CD4-positive, alpha-beta memory T cell (primary cell): ENCODE data around the gene PLPP4. TPM values are rescaled to one million over a fixed set of nuclear protein-coding genes. Genes with fewer than 3 reads are reported as not detected.

Experiments used
- CTCF ChIA-PET: fragments of 350-600 bp; sonication (Branson Sonifier 250); formaldehyde crosslinking; loops from one replicate; lab custom pipeline; 2021; ENCODE audit warnings: inconsistent platforms; ENCODE audit not compliant: partially characterized antibody; lab: Charles Lee
- POLR2A ChIA-PET: fragments of 350-600 bp; sonication (Branson Sonifier 250); formaldehyde crosslinking; loops from one replicate; lab custom pipeline; 2021; ENCODE audit not compliant: partially characterized antibody; lab: Charles Lee
- DNase-seq, 5 donors: peaks; one replicate each; pipeline versions ENCODE4 v3.0.0 to v3.0.0-alpha.2; 2020 to 2022; ENCODE audit warnings: mixed read lengths in 1 of 5
- H3K27ac ChIP-seq: one replicate; pipeline ENCODE4 v1.7.0; 2013; ENCODE audit warnings: low read depth, low read length
- H3K27me3 ChIP-seq: 2 replicates; pipeline ENCODE4 v1.7.0; 2013; ENCODE audit warnings: mild to moderate bottlenecking, low read length, moderate library complexity; ENCODE audit not compliant: insufficient read depth
- H3K36me3 ChIP-seq: 2 replicates; pipeline ENCODE4 v1.7.0; 2013; ENCODE audit warnings: mild to moderate bottlenecking, low read length, moderate library complexity; ENCODE audit not compliant: insufficient read depth
- H3K4me1 ChIP-seq: 2 replicates; pipeline ENCODE4 v1.7.0; 2013; ENCODE audit warnings: mild to moderate bottlenecking, low read length, moderate library complexity; ENCODE audit not compliant: insufficient read depth
- H3K4me3 ChIP-seq, 2 donors: one replicate each; pipeline ENCODE4 v1.7.0; 2013; ENCODE audit warnings: low read length in 2 of 2, mild to moderate bottlenecking in 1 of 2
- H3K9me3 ChIP-seq, 2 donors: one replicate each; pipeline ENCODE4 v1.7.0; 2013; ENCODE audit warnings: low read length in 2 of 2, control low read depth in 1 of 2; ENCODE audit not compliant: control insufficient read depth in 1 of 2
- H3K27ac Mint-ChIP-seq, 7 donors: one replicate each; pipeline ENCODE4 v1.8.0; 2020 to 2021; ENCODE audit warnings: mixed read lengths in 7 of 7, mild to moderate bottlenecking in 6 of 7, inconsistent platforms in 3 of 7, moderate library complexity in 3 of 7
- H3K27me3 Mint-ChIP-seq, 2 donors: one replicate each; pipeline ENCODE4 v1.8.0; 2020 to 2021; ENCODE audit warnings: mixed read lengths in 2 of 2
- H3K36me3 Mint-ChIP-seq, 2 donors: one replicate each; pipeline ENCODE4 v1.8.0; 2020 to 2021; ENCODE audit warnings: mixed read lengths in 2 of 2, inconsistent platforms in 1 of 2, mild to moderate bottlenecking in 1 of 2
- H3K4me1 Mint-ChIP-seq, 4 donors: one replicate each; pipeline ENCODE4 v1.8.0; 2020 to 2021; ENCODE audit warnings: mixed read lengths in 4 of 4, mild to moderate bottlenecking in 1 of 4
- H3K4me3 Mint-ChIP-seq, 8 donors: one replicate each; pipeline ENCODE4 v1.8.0; 2020 to 2021; ENCODE audit warnings: mixed read lengths in 8 of 8, mild to moderate bottlenecking in 7 of 8, moderate library complexity in 6 of 8, inconsistent platforms in 3 of 8
- H3K9me3 Mint-ChIP-seq, 8 donors: one replicate each; pipeline ENCODE4 v1.8.0; 2020 to 2021; ENCODE audit warnings: mixed read lengths in 8 of 8, mild to moderate bottlenecking in 5 of 8, inconsistent platforms in 3 of 8, moderate library complexity in 1 of 8
- intact Hi-C: fragments of 100-400 bp; cut with micrococcal nuclease; formaldehyde crosslinking; loops from one replicate; pipeline ENCODE4 v1.15.1; 2023
- polyA plus RNA-seq, 2 donors: library from polyadenylated mRNA; unstranded; fragments of 300-500 nt; fragmentation: Illumina TruSeq; gene quantifications; one replicate each; pipeline ENCODE4 v1.2.3, GENCODE V29; 2021
- total RNA-seq, 2 experiments: library from RNA; stranded (reverse); gene quantifications; one replicate each; pipeline ENCODE4 v1.2.3, GENCODE V29; 2021

Gene PLPP4
- total and polyA plus RNA-seq, 4 experiments from 2014 or later, result not detected

DNA sequence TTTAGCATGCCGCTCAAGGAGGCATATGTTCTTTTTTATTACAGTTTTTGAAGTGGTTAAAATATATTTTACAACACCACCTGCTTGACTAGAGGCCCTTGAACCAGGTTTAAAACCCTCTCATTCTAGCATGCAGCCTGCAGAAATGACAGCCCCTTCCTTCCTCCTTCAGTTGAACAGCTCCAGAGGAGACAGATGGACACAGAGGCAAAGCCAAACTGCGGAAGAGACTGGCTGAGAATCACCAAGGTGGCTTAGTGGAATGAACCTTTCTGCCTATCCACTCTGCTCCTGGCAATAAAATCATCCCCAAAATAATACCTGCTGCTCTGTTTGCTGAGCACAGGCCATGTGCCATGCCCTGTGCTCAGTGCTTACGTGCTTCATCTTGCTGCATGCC, 23.9 kb upstream of the PLPP4 start:
- intact Hi-C loops, result no loop called here
- Mint-ChIP-seq H3K9me3 (peaks cover 0 to 8% (median 0%) of the 10 kb centered on the region in 8 donors), H3K27ac (no peak overlapping the region), H3K36me3 (no peaks in the 10 kb centered on the region), H3K4me1 (no peaks in the 10 kb centered on the region), H3K4me3 (no peak overlapping the region), H3K27me3 (peaks cover 9 to 10% of the 10 kb centered on the region in 2 donors)
- H3K27me3 ChIP-seq, result no peaks in the 10 kb centered on the region
- no peak overlapping the region for H3K4me3 ChIP-seq
- no peak overlapping the region for H3K27ac ChIP-seq
- DNase-seq, result no peak
- H3K36me3 ChIP-seq, result no peaks in the 10 kb centered on the region
- H3K4me1 ChIP-seq, result no peaks in the 10 kb centered on the region
- H3K9me3 ChIP-seq, result no peaks in the 10 kb centered on the region
- ChIA-PET CTCF (interaction anchor here (1.3 kb wide), 1 partner anchor 10 kb away, joined by 7 read pairs; no protein-coding TSS in a partner anchor), POLR2A (no interaction called here)

DNA sequence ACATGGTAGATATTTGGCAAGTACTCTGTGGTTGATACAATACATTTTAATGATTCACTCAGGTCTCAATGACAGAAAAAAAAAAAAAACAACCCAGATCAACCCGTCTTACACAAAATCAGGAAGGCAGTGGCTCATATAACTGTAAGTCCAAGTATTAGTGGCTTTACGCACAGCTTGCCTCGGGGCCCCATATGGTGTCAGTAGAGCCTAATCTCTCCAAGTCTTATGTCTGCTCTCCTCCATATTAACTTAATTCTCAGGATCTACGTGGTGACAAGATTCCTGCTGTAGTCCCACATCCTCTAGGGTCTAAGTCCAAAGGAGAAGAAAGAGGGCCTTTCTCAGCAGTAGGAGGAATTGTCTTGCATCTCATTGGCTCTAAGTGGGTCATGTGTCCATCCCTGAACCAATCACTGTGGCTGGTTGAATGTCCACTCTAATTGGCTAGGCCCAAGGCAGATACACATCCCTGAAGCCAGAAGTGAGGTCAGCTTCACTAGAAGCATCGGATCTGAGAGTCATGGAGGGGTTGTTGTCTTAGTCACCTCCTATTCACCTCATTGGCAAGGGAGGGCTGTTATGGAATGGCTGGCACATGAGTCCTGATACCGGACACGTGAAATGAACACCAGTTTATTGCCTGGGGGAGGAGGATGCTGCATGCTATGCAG, 20.5 kb upstream of the PLPP4 start:
- Histone ChIP-seq H3K4me3 (no peak overlapping the region), H3K27me3 (no peaks in the 10 kb centered on the region), H3K36me3 (no peaks in the 10 kb centered on the region), H3K27ac (no peak overlapping the region), H3K9me3 (no peaks in the 10 kb centered on the region), H3K4me1 (no peaks in the 10 kb centered on the region)
- DNase-seq, result no peak
- CTCF ChIA-PET, result no interaction called here
- H3K4me3 Mint-ChIP-seq, result no peak overlapping the region
- H3K9me3 Mint-ChIP-seq, result peaks cover 0 to 8% (median 0%) of the 10 kb centered on the region in 8 donors
- intact Hi-C loops, result no loop called here
- no peaks in the 10 kb centered on the region for H3K4me1 Mint-ChIP-seq
- H3K27me3 Mint-ChIP-seq, result peaks cover 3 to 5% of the 10 kb centered on the region in 2 donors
- no peak overlapping the region for H3K27ac Mint-ChIP-seq
- POLR2A ChIA-PET, result no interaction called here
- no peaks in the 10 kb centered on the region for H3K36me3 Mint-ChIP-seq

DNA sequence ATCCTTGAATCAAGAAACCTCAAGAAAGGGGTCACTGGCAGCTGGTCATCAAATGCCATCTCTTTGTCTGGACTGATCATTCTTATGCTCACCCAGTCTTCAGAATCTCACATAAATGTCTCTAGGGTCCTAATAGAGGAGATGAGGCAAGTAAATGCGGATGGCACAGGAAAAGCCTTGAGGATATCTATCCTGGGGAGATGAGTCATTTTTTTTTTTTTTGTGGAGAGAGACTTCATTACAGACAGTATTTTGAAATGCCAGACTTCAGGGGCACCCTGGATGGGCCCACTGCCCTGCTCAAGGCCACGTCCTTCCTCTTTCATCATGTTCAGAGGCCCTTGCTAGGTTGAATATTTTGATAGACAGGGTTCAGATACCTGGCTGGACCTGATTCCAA, 19.5 kb upstream of the PLPP4 start:
- Histone ChIP-seq H3K4me3 (no peak overlapping the region), H3K9me3 (no peaks in the 10 kb centered on the region), H3K27me3 (no peaks in the 10 kb centered on the region), H3K4me1 (no peaks in the 10 kb centered on the region), H3K27ac (no peak overlapping the region), H3K36me3 (no peaks in the 10 kb centered on the region)
- H3K4me3 Mint-ChIP-seq, result no peak overlapping the region
- DNase-seq, result no peak
- H3K36me3 Mint-ChIP-seq, result no peaks in the 10 kb centered on the region
- H3K4me1 Mint-ChIP-seq, result no peaks in the 10 kb centered on the region
- H3K27me3 Mint-ChIP-seq, result peaks cover 1 to 2% of the 10 kb centered on the region in 2 donors
- no peak overlapping the region for H3K27ac Mint-ChIP-seq
- ChIA-PET CTCF (interaction anchor here (1.7 kb wide), 1 partner anchor 14 kb away, joined by 4 read pairs; no protein-coding TSS in a partner anchor), POLR2A (no interaction called here)
- intact Hi-C loops, result no loop called here
- peaks cover 0 to 5% (median 0%) of the 10 kb centered on the region in 8 donors for H3K9me3 Mint-ChIP-seq

DNA sequence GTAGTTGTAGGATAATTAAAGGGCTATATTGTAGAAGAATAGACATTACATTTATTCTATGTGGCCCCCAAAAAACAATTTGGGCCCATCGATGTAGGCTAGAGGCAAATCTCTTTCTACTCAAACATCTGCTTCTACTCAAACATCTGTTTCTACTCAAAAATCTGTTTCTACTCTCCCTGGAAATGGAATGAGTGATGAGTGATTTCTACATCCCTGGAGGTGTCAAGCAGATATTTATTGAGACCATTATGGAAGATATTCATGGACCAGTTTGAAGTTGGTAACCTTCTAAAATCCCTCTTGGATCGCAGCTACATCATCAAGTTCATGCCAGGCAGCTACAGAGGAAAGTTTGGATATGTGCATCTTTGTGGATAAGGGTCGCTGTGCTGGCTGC, 5.1 kb upstream of the PLPP4 start:
- Histone ChIP-seq H3K4me3 (no peak overlapping the region), H3K4me1 (no peaks in the 10 kb centered on the region), H3K27me3 (peaks cover 3% of the 10 kb centered on the region), H3K9me3 (no peaks in the 10 kb centered on the region), H3K27ac (no peak overlapping the region), H3K36me3 (no peaks in the 10 kb centered on the region)
- Mint-ChIP-seq H3K9me3 (peaks cover 0 to 6% (median under 1%) of the 10 kb centered on the region in 8 donors), H3K4me3 (no peak overlapping the region), H3K4me1 (peaks cover 0 to 2% (median 0%) of the 10 kb centered on the region in 4 donors), H3K27me3 (peaks cover 6 to 13% of the 10 kb centered on the region in 2 donors), H3K27ac (no peak overlapping the region), H3K36me3 (no peaks in the 10 kb centered on the region)
- CTCF ChIA-PET, result no interaction called here
- intact Hi-C loops, result no loop called here
- no peak for DNase-seq
- POLR2A ChIA-PET, result no interaction called here

DNA sequence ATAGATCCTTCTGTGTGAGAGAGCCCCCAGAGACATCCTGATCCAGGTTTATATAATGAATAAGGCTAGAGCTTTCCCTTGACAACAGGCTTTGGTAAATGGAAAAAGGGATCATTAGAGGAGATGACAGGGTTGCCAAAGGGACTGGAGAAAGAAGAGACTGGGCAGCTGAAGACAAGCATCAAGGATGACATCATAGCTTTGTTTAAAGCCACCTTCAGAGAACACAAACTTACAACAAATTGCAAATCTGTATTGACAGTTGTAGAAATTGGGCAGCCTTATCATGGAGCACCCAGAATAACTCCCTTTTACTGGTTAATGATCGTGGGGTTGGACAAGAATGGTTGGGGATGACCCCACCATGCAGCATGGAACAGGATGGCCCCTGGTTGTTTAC, 3.7 kb upstream of the PLPP4 start:
- no peak overlapping the region for H3K4me3 Mint-ChIP-seq

DNA sequence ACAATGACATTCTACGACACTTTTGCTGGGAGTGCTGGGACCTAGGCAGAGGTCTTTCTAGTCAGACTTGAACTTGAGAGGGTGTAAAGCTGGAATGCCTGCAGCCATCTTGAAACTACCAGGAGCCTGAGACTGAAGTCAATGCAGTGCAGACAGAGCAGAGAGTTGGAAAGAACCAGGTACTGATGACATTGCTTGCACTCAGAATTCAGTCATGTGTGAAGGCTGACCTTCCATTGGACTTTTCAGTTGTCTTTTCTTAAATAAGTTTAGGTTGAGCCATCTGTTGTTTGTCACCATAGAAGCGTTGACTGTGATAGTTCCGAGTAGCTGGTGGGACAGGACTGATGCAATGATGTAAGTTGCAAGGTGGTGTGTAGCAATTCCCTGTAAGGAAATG, 3.1 kb upstream of the PLPP4 start:
- Mint-ChIP-seq H3K9me3 (peaks cover 0 to 8% (median 3%) of the 10 kb centered on the region in 8 donors), H3K4me1 (peaks cover 0 to 3% (median under 1%) of the 10 kb centered on the region in 4 donors), H3K27ac (no peak overlapping the region), H3K36me3 (no peaks in the 10 kb centered on the region), H3K27me3 (peaks cover 12 to 23% of the 10 kb centered on the region in 2 donors), H3K4me3 (no peak overlapping the region)
- no peak for DNase-seq
- no peak overlapping the region for H3K4me3 ChIP-seq
- ChIA-PET CTCF (no interaction called here), POLR2A (no interaction called here)
- H3K27ac ChIP-seq, result no peak overlapping the region
- intact Hi-C loops, result no loop called here
- H3K9me3 ChIP-seq, result no peaks in the 10 kb centered on the region
- no peaks in the 10 kb centered on the region for H3K4me1 ChIP-seq
- H3K27me3 ChIP-seq, result peaks cover 3% of the 10 kb centered on the region
- H3K36me3 ChIP-seq, result no peaks in the 10 kb centered on the region

More for the DNA sequence above, 3.7 kb upstream of the PLPP4 start:
- no peak overlapping the region for H3K4me3 ChIP-seq
- H3K36me3 Mint-ChIP-seq, result no peaks in the 10 kb centered on the region
- peaks cover 10 to 19% of the 10 kb centered on the region in 2 donors for H3K27me3 Mint-ChIP-seq
- no peak for DNase-seq
- no peaks in the 10 kb centered on the region for H3K4me1 ChIP-seq
- peaks cover 3% of the 10 kb centered on the region for H3K27me3 ChIP-seq
- POLR2A ChIA-PET, result no interaction called here
- peak overlapping the region in 1 of 7 donors; percentile 47 for H3K27ac Mint-ChIP-seq
- peaks cover 0 to 2% (median 0%) of the 10 kb centered on the region in 4 donors for H3K4me1 Mint-ChIP-seq
- H3K9me3 Mint-ChIP-seq, result peaks cover 0 to 6% (median 2%) of the 10 kb centered on the region in 8 donors
- no peaks in the 10 kb centered on the region for H3K9me3 ChIP-seq
- H3K36me3 ChIP-seq, result no peaks in the 10 kb centered on the region
- H3K27ac ChIP-seq, result no peak overlapping the region
- CTCF ChIA-PET, result no interaction called here
- intact Hi-C loops, result no loop called here

DNA sequence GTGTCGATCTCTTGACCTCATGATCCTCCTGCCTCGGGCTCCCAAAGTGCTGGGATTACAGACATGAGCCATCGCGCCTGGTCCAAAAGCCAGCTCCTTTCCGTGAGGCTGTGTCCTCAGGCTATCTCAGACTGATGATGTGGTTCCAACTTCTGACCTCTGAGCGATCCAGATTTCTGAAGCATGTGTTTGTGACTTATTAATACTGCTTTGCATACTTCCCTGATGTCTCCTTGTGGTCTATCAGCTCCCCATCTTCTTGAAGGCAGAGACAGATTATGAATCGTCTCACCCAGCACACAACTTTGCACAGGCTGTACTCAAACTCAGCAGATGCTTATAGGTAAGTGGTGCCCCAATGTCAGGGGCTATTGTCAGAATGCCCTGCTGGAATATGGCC, 2.0 kb upstream of the PLPP4 start:
- Histone ChIP-seq H3K36me3 (no peaks in the 10 kb centered on the region), H3K27me3 (peaks cover 3% of the 10 kb centered on the region), H3K4me1 (no peaks in the 10 kb centered on the region), H3K27ac (no peak overlapping the region), H3K9me3 (no peaks in the 10 kb centered on the region), H3K4me3 (no peak overlapping the region)
- DNase-seq, result no peak
- ChIA-PET CTCF (no interaction called here), POLR2A (no interaction called here)
- Mint-ChIP-seq H3K9me3 (peaks cover 0 to 8% (median 3%) of the 10 kb centered on the region in 8 donors), H3K27me3 (peaks cover 12 to 23% of the 10 kb centered on the region in 2 donors), H3K4me1 (peaks cover 0 to 3% (median under 1%) of the 10 kb centered on the region in 4 donors), H3K4me3 (no peak overlapping the region), H3K36me3 (no peaks in the 10 kb centered on the region), H3K27ac (no peak overlapping the region)
- intact Hi-C loops, result no loop called here
